Activated CD8-positive, alpha-beta memory T cell treated with anti-CD3 and anti-CD28 coated beads, Interleukin-2, amount 50 U/mL, for 24 hours (primary cell): Measurements from ENCODE around the gene DNM2.
"Not testable (repeated sequence)": the region's sequence is repeated elsewhere in the genome, so short reads cannot be mapped to it uniquely, and the experiment has no call there.

ENCODE experiments used
- DNase-seq: peaks from one replicate; pipeline ENCODE4 v3.0.0-alpha.2; 2020; ENCODE audit errors: extremely low read depth

Gene DNM2

GRCh38 chr19:10725415-10725814 is 7.5 kb downstream of the DNM2 start:
- no peak for DNase-seq

- no peak for DNase-seq
Measured at GRCh38 chr19:10726268-10726667, 8.4 kb downstream of the DNM2 start.

DNA sequence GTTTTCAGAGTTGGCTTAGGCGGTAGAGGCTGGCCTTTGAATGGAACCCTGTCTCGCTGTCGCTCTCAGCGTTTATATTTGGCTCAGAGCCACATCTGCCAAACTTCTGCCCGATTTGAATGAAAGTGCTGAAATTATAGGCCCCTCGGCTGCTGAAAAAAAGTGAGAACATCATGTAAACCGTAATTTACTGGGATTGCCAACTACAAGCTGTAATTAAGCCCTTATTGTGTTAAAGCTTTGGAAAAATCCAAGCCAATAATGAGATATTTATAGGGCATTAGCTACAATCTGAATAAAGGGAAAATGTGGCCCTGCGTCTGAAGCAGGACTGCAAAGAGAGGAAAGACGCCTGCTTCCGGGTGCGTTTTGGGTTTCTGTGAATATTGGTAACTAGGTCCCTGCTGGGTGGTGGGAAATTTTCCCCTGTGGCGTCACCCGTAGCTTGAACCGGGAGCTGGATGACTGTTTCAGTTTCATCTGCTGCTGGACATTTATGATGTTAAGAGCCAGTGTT is 9.9 kb downstream of the DNM2 start:
- DNase-seq: no peak

GRCh38 chr19:10729411-10729810 is 11.5 kb downstream of the DNM2 start:
- no peak for DNase-seq

DNA sequence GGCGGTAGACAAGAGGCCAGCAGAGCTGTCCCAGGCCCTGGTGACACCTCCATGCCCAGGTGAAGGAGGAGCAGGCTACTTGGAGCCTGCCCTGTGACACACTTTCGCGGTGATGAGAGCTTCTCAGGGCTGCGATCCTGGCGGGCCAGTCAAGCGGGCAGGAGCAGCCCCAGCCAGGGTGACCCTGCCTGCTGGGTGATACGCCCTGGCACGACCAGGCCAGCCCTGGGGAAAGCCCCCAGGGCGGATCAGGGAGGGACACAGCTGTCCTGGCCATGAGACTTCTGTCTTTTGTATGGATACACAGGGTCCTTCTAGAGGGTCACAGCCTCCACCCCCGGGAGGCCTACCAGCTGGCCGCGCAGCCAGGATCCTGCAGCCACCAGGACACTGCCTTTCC is 13.1 kb downstream of the DNM2 start:
- no peak for DNase-seq

GRCh38 chr19:10735741-10736140 is 17.9 kb downstream of the DNM2 start:
- no peak for DNase-seq

DNA sequence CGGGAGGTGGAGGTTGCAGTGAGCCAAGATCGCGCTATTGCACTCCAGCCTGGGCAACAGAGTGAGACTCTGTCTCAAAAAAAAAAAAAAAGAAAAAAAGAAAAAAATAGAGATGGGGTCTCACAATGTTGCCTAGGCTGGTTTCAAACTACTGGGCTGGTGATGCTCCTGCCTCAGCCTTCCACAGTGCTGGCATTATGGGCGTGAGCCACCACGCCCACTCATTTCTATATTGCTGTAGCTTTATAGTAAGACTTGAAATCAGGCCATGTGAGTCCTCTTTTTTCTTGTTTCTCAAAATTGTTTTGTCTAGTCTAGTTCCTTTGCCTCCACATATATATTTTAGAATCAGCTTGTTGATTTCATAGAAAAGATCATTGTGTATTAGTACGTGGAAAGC is 18.3 kb downstream of the DNM2 start:
- DNase-seq: no peak

DNA sequence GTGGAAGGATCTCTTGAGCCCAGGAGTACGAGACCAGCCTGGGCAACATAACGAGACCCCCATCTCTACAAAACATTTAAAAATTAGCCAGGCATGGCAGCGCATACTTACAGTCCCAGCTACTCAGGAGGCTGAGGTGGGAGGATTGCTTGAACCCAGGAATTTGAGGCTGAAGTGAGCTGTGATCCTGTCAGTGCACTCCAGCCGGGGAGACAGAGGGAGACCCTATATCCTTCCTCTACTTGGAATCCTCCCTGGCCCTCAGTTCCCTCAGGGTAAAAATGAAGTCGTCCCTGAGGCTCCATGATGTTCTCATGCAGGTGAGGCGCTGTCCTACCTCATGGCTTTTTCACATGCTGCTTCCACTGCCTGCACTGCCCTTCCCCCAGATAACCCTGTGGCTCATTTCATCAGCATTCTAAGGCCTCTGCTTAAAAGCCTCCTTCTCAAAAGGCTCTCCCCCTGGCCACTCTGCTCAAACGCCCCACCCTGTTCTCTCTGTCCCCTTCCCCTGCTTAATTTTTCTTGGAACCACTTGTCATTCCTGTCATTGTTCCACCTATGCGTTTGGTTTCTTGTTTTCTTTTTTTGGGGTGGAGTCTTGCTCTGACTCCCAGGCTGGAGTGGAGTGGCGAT is 19.2 kb downstream of the DNM2 start:
- no peak for DNase-seq

DNA sequence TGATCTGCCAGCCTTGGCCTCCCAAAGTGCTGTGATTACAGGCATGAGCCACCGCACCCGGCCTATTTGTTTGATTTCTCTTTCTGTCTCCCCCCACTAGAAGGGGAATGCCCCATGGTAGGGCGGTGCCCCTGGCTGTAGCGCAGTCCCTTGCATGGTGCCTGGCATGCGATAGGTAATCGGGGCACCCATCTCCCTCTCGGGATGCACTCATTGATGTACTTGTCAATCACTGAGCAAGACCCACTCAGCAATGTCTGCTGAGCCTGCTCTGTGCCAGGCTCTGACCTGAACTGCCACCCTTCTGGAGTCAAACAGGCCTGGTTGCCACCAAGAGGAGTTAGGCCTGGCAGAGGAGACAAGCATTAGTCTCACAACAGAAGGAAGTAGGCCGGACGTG is 19.8 kb downstream of the DNM2 start:
- no peak for DNase-seq

- DNase-seq: no peak
Measured at GRCh38 chr19:10740798-10741197, 22.9 kb downstream of the DNM2 start.

GRCh38 chr19:10742476-10742875 is 24.6 kb downstream of the DNM2 start:
- no peak for DNase-seq

DNA sequence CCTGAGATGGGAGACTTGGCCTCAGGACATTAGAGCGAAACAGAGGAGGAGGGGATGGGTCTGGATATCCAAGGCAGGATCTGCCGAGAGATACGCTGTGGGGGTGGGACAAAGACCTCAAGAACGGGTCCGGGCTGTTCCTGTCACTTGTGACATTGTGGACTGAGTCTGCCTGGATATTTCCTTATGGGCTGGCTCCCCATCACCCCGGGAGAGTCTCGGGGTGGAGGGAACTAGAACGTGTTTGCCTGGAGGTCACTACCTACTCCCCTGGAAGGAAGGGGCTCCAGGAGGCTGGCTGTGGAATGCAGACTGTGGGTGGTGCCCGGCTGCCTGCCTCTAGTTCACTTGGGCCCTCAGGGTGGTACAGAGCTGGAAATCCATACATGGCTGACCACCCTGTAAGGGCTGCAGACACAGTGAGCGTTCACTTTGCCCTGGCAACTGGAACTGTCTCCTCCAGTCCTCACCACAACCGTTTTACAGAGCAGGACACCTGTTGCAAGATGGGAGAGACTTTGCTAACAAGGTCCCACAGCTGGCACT is 26.4 kb downstream of the DNM2 start:
- no peak for DNase-seq

GRCh38 chr19:10744801-10745293 is 27.0 kb downstream of the DNM2 start:
- DNase-seq: no peak

DNA sequence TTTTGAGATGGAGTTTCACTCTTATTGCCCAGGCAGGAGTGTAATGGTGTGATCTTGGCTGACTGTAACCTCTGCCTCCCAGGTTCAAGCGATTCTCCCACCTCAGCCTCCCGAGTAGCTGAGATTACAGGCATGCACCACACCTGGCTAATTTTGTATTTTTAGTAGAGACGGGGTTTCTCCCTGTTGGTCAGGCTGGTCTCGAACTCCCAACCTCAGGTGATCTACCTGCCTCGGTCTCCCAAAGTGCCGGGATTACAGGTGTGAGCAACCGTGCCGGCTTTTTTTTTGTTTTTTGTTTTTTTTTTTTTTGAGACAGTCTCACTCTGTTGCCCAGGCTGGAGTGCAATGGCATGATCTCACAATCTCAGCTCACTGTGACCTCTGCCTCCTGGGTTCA is 28.6 kb downstream of the DNM2 start:
- not testable (repeated sequence) for DNase-seq

GRCh38 chr19:10747271-10747670 is 29.4 kb downstream of the DNM2 start:
- DNase-seq: no peak

- no peak for DNase-seq
Measured at GRCh38 chr19:10747674-10748073, 29.8 kb downstream of the DNM2 start.

GRCh38 chr19:10748195-10748926 is 30.5 kb downstream of the DNM2 start:
- DNase-seq: no peak

GRCh38 chr19:10748927-10749434 is 31.1 kb downstream of the DNM2 start:
- DNase-seq: no peak

DNA sequence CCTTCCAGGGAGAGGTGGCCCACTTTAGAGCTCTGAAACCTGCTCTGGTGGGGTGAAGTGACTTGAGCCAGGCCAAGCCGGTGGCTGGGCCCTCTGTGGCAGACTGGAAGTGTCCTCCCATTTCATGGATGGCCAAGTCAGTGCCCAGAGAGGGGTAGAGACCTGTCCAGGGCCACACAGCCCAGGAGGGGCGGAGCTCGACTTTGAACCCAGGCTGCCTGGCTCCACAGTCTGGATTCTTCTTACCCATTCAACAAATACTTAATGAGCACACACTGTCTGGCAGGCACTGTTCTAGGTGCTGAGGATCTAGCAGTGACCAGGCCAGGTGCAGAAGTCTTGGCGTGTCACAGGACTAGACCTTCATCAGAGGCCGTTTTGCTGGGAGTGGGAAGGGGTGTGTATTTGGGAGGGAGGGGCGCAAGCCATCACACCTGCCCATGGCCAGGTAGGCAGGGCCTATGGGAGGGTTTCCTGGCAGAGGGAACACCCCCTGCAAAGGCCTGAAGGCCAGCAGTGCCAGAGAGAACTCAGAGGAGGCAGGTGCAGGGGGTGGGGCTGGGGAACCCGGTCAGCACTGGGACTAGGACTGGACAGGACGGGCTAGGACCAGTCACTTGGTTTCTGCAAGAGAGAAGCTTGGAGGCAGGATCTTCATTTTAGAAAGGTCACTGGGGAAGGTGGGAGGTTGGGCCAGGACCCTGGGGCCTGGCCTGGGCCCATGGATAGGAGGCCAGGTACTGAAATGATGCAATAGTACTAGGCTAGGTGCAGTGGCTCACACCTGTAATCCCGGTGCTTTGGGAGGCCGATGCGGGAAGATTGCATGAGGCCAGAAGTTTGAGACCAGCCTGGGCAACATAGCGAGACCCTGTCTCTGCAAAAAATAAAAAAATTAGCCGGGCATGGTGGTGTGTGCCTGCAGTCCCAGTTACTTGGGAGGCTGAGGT is 31.8 kb downstream of the DNM2 start:
- no peak for DNase-seq

- no peak for DNase-seq
Measured at GRCh38 chr19:10751109-10751953, 33.5 kb downstream of the DNM2 start.
